B cell (primary cell): ENCODE measurements around the gene RPS15A. TPM values are rescaled to one million over a fixed set of nuclear protein-coding genes. Genes with fewer than 3 reads are reported as not detected.

ENCODE experiments used
- ATAC-seq: fragments of 200-7000 bp; cut with Tn5 transposase; one replicate; pipeline ENCODE4 v1.10.0; 2021; ENCODE audit warnings: low read depth, mild to moderate bottlenecking, moderate number of reproducible peaks, moderate library complexity
- CTCF ChIA-PET: fragments of 350-600 bp; sonication (Branson Sonifier 250); formaldehyde crosslinking; loops from one replicate; lab custom pipeline; 2021; ENCODE audit warnings: antibody characterized with exemption, inconsistent platforms; lab: Charles Lee
- POLR2A ChIA-PET: fragments of 350-600 bp; sonication (Branson Sonifier 250); formaldehyde crosslinking; loops from one replicate; lab custom pipeline; 2021; ENCODE audit warnings: antibody characterized with exemption; lab: Charles Lee
- DNase-seq: peaks from one replicate; pipeline ENCODE4 v3.0.0; 2013
- H2AFZ ChIP-seq: 2 replicates; pipeline ENCODE4 v1.6.1; 2012; ENCODE audit warnings: mild to moderate bottlenecking, low read depth, low read length; ENCODE audit not compliant: insufficient read depth, poor library complexity, severe bottlenecking
- H3K27ac ChIP-seq, 2 donors: 1 replicate in 1 of 2; 2 replicates in 1 of 2; pipeline ENCODE4 v1.5.1; 2012 to 2013; ENCODE audit warnings: low read length in 2 of 2, mild to moderate bottlenecking in 2 of 2, moderate library complexity in 1 of 2
- H3K27me3 ChIP-seq, 4 experiments: fragments of 200-600 bp in 1 of 4; sonication (generic) in 1 of 4; replicated peaks in 1 of 4; 1 replicate in 2 of 4; 2 replicates in 2 of 4; pipeline versions ENCODE4 v1.6.1 to v1.7.0; 2013 to 2016; ENCODE audit warnings: low read length in 3 of 4, mild to moderate bottlenecking in 2 of 4, mixed read lengths in 1 of 4, moderate library complexity in 1 of 4; ENCODE audit not compliant: insufficient read depth in 4 of 4, control insufficient read depth in 3 of 4; ENCODE audit errors: control extremely low read depth in 1 of 4
- H3K36me3 ChIP-seq, 2 experiments: replicated peaks in 1 of 2; 1 replicate in 1 of 2; 2 replicates in 1 of 2; pipeline versions ENCODE4 v1.6.1 to v1.7.1; 2013; ENCODE audit warnings: low read length in 1 of 2; ENCODE audit not compliant: insufficient read depth in 2 of 2, control insufficient read depth in 1 of 2; ENCODE audit errors: control extremely low read depth in 1 of 2, extremely low read depth in 1 of 2
- H3K4me1 ChIP-seq, 2 donors: fragments of 200-600 bp in 1 of 2; sonication (generic) in 1 of 2; 1 replicate in 1 of 2; 2 replicates in 1 of 2; pipeline versions ENCODE4 v1.5.1 to v1.6.1; 2013 to 2017; ENCODE audit warnings: low read length in 2 of 2; ENCODE audit not compliant: control insufficient read depth in 2 of 2, insufficient read depth in 2 of 2
- H3K4me2 ChIP-seq: replicated peaks from 2 replicates; pipeline ENCODE3; 2012; ENCODE audit warnings: mild to moderate bottlenecking, low read depth, low read length; ENCODE audit not compliant: poor library complexity, severe bottlenecking
- H3K4me3 ChIP-seq, 5 experiments: fragments of 200-600 bp in 1 of 5; sonication (generic) in 1 of 5; 1 replicate in 3 of 5; 2 replicates in 2 of 5; pipeline versions ENCODE4 v1.5.1 to v1.7.0; 2011 to 2016; ENCODE audit warnings: low read length in 4 of 5, mild to moderate bottlenecking in 4 of 5, low read depth in 2 of 5, control low read depth in 1 of 5, moderate library complexity in 1 of 5; ENCODE audit not compliant: insufficient read depth in 1 of 5; ENCODE audit errors: control extremely low read depth in 1 of 5, extremely low read depth in 1 of 5
- H3K79me2 ChIP-seq: fragments of 200-600 bp; sonication (generic); one replicate; pipeline ENCODE4 v1.6.0; 2016; ENCODE audit warnings: low read length; ENCODE audit not compliant: control insufficient read depth, insufficient read depth
- H3K9ac ChIP-seq: fragments of 200-600 bp; sonication (generic); 2 replicates; pipeline ENCODE4 v1.6.1; 2017; ENCODE audit warnings: mild to moderate bottlenecking, low read length, moderate library complexity
- H3K9me3 ChIP-seq, 3 donors: one replicate each; pipeline versions ENCODE4 v1.6.1 to v1.7.1; 2013; ENCODE audit warnings: low read length in 2 of 3; ENCODE audit not compliant: control insufficient read depth in 2 of 3, insufficient read depth in 1 of 3; ENCODE audit errors: control extremely low read depth in 1 of 3
- H4K20me1 ChIP-seq: 2 replicates; pipeline ENCODE4 v1.6.0; 2012; ENCODE audit warnings: mild to moderate bottlenecking, low read length; ENCODE audit not compliant: insufficient read depth, control insufficient read depth, poor library complexity, severe bottlenecking
- H3K27ac Mint-ChIP-seq: one replicate; pipeline ENCODE4 v1.8.0; 2021; ENCODE audit warnings: mixed read lengths
- H3K27me3 Mint-ChIP-seq: one replicate; pipeline ENCODE4 v1.8.0; 2021; ENCODE audit warnings: mixed read lengths
- H3K4me1 Mint-ChIP-seq: one replicate; pipeline ENCODE4 v1.8.0; 2021; ENCODE audit warnings: mixed read lengths
- H3K4me3 Mint-ChIP-seq: one replicate; pipeline ENCODE4 v1.8.0; 2021; ENCODE audit warnings: mixed read lengths
- H3K9me3 Mint-ChIP-seq: one replicate; pipeline ENCODE4 v1.8.0; 2022; ENCODE audit warnings: mixed read lengths; ENCODE audit not compliant: insufficient read depth
- CTCF ChIP-seq: fragments of 200-600 bp; IDR thresholded peaks from one replicate; pipeline ENCODE4 v1.8.0; 2022; ENCODE audit warnings: antibody characterized with exemption, mild to moderate bottlenecking
- EZH2 ChIP-seq: IDR thresholded peaks from 2 replicates; pipeline ENCODE4 v1.6.1; 2012; ENCODE audit warnings: borderline replicate concordance, low read depth, mild to moderate bottlenecking, moderate library complexity, low read length; ENCODE audit not compliant: insufficient read depth, poor library complexity, severe bottlenecking
- WGBS: methylation state at CpG from one replicate; pipeline ENCODE4 v1.1.5; 2013; ENCODE audit warnings: missing lambda C conversion rate; ENCODE audit not compliant: insufficient coverage; 5-methylcytosine and 5-hydroxymethylcytosine counted together
- intact Hi-C: fragments of 100-400 bp; cut with micrococcal nuclease; formaldehyde crosslinking; loops from one replicate; pipeline ENCODE4 v1.10.0; 2022
- polyA plus RNA-seq: library from polyadenylated mRNA; depleted of rRNA; stranded (reverse); fragments of >200 nt; gene quantifications from 2 replicates; pipeline ENCODE4 v1.2.3, GENCODE V29; 2012
- total RNA-seq, 2 donors: library from RNA; stranded (reverse); fragments of 120-200 nt in 1 of 2; gene quantifications; 1 replicate in 1 of 2; 2 replicates in 1 of 2; pipeline versions ENCODE4 v1.2.3 to v1.2.4, GENCODE V29; 2013 to 2022

Gene RPS15A
- total and polyA plus RNA-seq, 2 donors (not counting 1 experiment from before 2014, with no cell fraction given): 2,321 to 5,957 TPM

DNA sequence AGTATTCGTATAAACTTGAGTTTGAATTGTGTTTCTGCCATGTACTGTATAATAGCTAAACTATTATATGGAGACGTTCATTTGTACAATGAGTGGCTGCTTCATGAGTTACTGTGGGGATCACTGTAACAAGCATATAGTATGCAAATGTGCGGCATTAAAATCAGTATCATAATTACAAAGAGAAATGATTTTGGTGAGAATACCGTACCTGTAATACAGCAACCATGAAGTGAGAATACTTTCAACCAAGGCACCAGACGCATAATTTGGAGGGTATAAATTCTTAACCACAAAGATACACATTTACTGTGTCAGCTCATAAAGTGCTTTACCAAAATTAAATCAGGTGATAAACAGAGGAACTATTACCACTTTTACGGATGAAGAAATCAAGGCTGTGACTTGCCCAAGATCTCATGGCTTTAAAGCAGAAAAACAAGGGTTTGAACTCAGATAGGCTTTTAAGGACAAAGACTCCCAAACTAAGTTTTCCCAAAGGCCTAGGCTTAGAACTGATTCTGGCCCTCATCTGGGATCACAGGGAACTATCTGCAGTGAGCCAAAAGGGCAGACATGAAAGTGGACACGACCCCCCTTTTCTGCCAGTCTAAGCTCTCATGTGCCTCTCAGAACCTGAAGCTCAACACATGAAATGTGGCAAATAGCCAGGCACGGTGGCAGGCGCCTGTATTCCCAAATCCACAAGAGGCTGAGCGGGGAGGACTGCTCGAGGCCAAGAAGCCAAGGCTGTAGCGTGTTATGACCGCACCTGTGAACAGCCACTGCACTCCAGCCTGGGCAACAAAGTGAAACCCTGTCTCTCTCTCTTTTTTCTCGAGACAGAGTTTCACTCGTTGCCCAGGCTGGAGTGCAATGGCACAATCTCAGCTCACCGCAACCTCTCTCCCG, 6.4 kb downstream of the RPS15A start:
- no peak overlapping the region for H3K9ac ChIP-seq
- no peaks in the 10 kb centered on the region for H3K27me3 ChIP-seq
- DNase-seq: no peak
- peaks cover 9 to 60% of the 10 kb centered on the region in 2 experiments for H3K36me3 ChIP-seq
- Mint-ChIP-seq H3K9me3 (no peaks in the 10 kb centered on the region), H3K4me3 (no peak overlapping the region), H3K4me1 (peaks cover 34% of the 10 kb centered on the region), H3K27me3 (no peaks in the 10 kb centered on the region), H3K27ac (no peak overlapping the region)
- intact Hi-C loops: no loop called here
- H3K4me2 ChIP-seq: no peak overlapping the region
- POLR2A ChIA-PET: no interaction called here
- CTCF ChIA-PET: interaction anchor here (1.6 kb wide), 1 partner anchor 18 kb away, joined by 4 read pairs; the partner anchor contains the start of gene ARL6IP1
- TF ChIP-seq EZH2: no peak
- TF ChIP-seq CTCF: no peak
- ATAC-seq: no peak
- 92% methylated on average over 10 of the region's 17 CpGs for WGBS
- peaks cover 13 to 27% of the 10 kb centered on the region in 2 donors for H3K4me1 ChIP-seq
- no peak overlapping the region for H2AFZ ChIP-seq
- H3K27ac ChIP-seq: no peak overlapping the region
- no peaks in the 10 kb centered on the region for H3K9me3 ChIP-seq
- H3K4me3 ChIP-seq: no peak overlapping the region
- H4K20me1 ChIP-seq: peaks cover 47% of the 10 kb centered on the region
- peaks cover 10% of the 10 kb centered on the region for H3K79me2 ChIP-seq
